Nephron progenitor cell (in vitro differentiated cells): ENCODE results near the gene SCNN1A.
A peak's percentile ranks its signal among the peaks of the same experiment; 100 is the strongest.
"Not testable (repeated sequence)": the region's sequence is repeated elsewhere in the genome, so short reads cannot be mapped to it uniquely, and the experiment has no call there.

Experiments
- DNase-seq: peaks from one replicate; pipeline ENCODE4 v3.0.0; 2021
- H3K27ac Mint-ChIP-seq: 2 replicates; pipeline ENCODE4 v1.8.0; 2021; ENCODE audit warnings: mild to moderate bottlenecking, moderate library complexity, mixed read lengths
- H3K27me3 Mint-ChIP-seq: 2 replicates; pipeline ENCODE4 v1.8.0; 2021; ENCODE audit warnings: mild to moderate bottlenecking, low read depth, mixed read lengths; ENCODE audit not compliant: poor library complexity
- H3K36me3 Mint-ChIP-seq: 2 replicates; pipeline ENCODE4 v1.8.0; 2021; ENCODE audit warnings: low read depth, mixed read lengths
- H3K4me1 Mint-ChIP-seq: 2 replicates; pipeline ENCODE4 v1.8.0; 2021; ENCODE audit warnings: mixed read lengths
- H3K4me3 Mint-ChIP-seq: 2 replicates; pipeline ENCODE4 v1.8.0; 2021; ENCODE audit warnings: mild to moderate bottlenecking, moderate library complexity, mixed read lengths
- H3K9me3 Mint-ChIP-seq: 2 replicates; pipeline ENCODE4 v1.8.0; 2021; ENCODE audit warnings: mild to moderate bottlenecking, moderate library complexity, mixed read lengths
- TF ChIP-seq, protein P1 (sequence below): fragments of 200-600 bp; sonication (generic); IDR thresholded peaks from 2 replicates; pipeline ENCODE4 v1.5.0; 2021; ENCODE audit warnings: antibody characterized with exemption

SCNN1A gene

DNA sequence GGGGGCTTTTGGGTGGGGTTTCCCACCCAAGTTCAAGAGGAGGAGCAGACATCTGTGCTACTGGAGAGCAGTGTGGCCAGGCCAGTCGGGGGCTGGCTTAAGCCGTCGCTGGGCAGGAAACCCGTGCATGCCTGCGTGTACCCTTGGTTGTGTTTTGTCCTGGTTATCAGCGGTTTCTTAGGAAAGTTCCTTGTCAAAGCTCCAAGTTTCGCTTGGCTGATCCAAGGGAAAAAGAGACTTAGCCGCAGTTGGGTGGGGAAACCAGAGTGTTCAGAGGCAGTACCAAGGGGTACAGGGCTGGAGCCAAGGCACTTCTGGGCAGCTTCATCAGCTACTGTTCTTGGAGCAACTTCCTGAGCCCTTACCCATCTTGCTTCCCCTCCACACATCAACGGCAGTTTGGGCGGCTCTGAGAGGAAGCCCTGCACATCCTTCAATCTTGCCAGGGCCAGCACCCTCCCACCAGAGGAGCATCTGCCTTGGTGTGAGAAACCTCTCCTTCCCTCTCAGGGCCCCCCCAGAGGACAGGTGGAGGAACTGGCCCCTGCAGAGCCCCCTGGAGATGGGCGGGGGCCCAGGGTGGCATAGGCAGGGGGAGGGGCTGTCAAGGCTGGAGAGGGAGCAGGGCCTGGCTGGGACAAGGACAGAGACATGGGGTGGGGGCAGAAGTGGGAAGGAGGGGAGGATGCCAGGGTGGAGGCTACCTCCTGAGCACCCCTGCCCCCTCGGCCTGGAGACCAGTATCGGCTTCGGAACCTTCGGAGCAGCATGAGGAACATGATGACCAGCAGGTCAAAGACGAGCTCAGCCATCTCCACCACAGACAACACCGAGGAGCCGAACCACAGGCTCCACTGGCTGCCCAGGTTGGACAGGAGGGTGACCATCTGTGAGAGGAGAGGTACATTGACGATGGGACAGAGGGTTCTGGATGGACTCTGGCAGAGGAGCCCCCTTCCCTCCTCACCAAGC is 27.7 kb downstream of the SCNN1A start:
- no peak for DNase-seq
- H3K4me3 Mint-ChIP-seq = no peak overlapping the region
- H3K27me3 Mint-ChIP-seq = peaks cover 9% of the 10 kb centered on the region
- TF ChIP-seq, protein P1, sequence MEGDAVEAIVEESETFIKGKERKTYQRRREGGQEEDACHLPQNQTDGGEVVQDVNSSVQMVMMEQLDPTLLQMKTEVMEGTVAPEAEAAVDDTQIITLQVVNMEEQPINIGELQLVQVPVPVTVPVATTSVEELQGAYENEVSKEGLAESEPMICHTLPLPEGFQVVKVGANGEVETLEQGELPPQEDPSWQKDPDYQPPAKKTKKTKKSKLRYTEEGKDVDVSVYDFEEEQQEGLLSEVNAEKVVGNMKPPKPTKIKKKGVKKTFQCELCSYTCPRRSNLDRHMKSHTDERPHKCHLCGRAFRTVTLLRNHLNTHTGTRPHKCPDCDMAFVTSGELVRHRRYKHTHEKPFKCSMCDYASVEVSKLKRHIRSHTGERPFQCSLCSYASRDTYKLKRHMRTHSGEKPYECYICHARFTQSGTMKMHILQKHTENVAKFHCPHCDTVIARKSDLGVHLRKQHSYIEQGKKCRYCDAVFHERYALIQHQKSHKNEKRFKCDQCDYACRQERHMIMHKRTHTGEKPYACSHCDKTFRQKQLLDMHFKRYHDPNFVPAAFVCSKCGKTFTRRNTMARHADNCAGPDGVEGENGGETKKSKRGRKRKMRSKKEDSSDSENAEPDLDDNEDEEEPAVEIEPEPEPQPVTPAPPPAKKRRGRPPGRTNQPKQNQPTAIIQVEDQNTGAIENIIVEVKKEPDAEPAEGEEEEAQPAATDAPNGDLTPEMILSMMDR = no peak
- H3K4me1 Mint-ChIP-seq = peaks cover 59% of the 10 kb centered on the region
- no peaks in the 10 kb centered on the region for H3K9me3 Mint-ChIP-seq
- no peaks in the 10 kb centered on the region for H3K36me3 Mint-ChIP-seq
- H3K27ac Mint-ChIP-seq = no peak overlapping the region

- no peaks in the 10 kb centered on the region for H3K9me3 Mint-ChIP-seq
- TF ChIP-seq, protein P1 = no peak
- no peak overlapping the region for H3K4me3 Mint-ChIP-seq
- DNase-seq = no peak
- no peak overlapping the region for H3K27ac Mint-ChIP-seq
- H3K4me1 Mint-ChIP-seq = peaks cover 60% of the 10 kb centered on the region
- H3K36me3 Mint-ChIP-seq = no peaks in the 10 kb centered on the region
- peaks cover 9% of the 10 kb centered on the region for H3K27me3 Mint-ChIP-seq
These were observed 28.4 kb downstream of the SCNN1A start for GRCh38 chr12:6346942-6347341.

GRCh38 chr12:6346235-6346832 is 29.0 kb downstream of the SCNN1A start:
- TF ChIP-seq, protein P1 = no peak
- no peak for DNase-seq
- H3K27ac Mint-ChIP-seq = no peak overlapping the region

DNA sequence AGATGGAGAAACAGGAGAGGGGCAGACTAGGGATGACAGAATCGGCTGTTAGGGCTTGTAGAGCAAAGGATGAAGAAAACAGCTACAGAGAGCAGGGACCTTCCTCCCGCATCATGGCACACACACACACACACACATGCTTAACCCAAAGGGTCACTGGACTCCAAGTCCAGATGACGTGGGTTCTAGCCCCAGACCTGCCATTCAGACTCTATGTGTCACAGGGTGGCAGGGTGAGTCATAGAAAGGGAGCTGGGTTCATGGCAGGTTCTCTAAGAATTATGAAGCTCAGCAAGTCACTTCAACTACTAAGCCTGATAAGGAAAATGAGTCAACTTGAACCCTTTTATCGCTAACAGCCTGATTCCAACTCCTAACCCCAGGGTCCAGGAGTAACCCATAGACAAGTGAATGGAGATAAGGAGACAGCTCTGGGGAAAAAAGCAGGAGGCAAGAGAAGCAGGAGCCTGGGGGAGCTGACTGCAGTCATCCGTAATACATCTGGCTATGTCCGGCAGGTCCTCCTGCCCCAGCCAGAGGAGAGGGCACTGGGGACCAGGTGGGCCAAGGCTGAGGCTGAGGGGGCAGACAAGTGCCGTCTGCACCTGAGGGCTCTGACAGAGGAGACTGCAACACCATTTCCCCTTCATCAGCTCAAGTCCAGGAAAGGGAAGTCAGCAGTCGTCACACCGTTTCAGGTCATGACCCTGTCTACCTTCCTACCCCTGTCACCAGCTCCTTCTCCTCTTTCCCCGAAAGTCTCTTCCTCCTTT is 29.9 kb downstream of the SCNN1A start:
- H3K9me3 Mint-ChIP-seq = no peaks in the 10 kb centered on the region
- DNase-seq = no peak
- H3K27ac Mint-ChIP-seq = peak overlapping the region; percentile 81
- TF ChIP-seq, protein P1 = no peak
- peaks cover 9% of the 10 kb centered on the region for H3K27me3 Mint-ChIP-seq
- peaks cover 68% of the 10 kb centered on the region for H3K4me1 Mint-ChIP-seq
- H3K4me3 Mint-ChIP-seq = no peak overlapping the region
- H3K36me3 Mint-ChIP-seq = no peaks in the 10 kb centered on the region

More at GRCh38 chr12:6346235-6346832, 29.0 kb downstream of the SCNN1A start:
- Mint-ChIP-seq H3K4me3 (no peak overlapping the region), H3K27me3 (peaks cover 9% of the 10 kb centered on the region), H3K4me1 (peaks cover 65% of the 10 kb centered on the region), H3K9me3 (no peaks in the 10 kb centered on the region), H3K36me3 (no peaks in the 10 kb centered on the region)

GRCh38 chr12:6344101-6344660 is 31.2 kb downstream of the SCNN1A start:
- not testable (repeated sequence) for H3K36me3 Mint-ChIP-seq, H3K9me3 Mint-ChIP-seq, H3K27ac Mint-ChIP-seq, H3K27me3 Mint-ChIP-seq, H3K4me3 Mint-ChIP-seq, DNase-seq
- peaks cover 68% of the 10 kb centered on the region for H3K4me1 Mint-ChIP-seq

GRCh38 chr12:6343518-6343917 is 31.8 kb downstream of the SCNN1A start:
- Mint-ChIP-seq H3K27me3 (peaks cover 5% of the 10 kb centered on the region), H3K4me3 (no peak overlapping the region), H3K27ac (peak overlapping the region; percentile 15), H3K9me3 (no peaks in the 10 kb centered on the region), H3K36me3 (no peaks in the 10 kb centered on the region), H3K4me1 (peaks cover 64% of the 10 kb centered on the region)
- TF ChIP-seq, protein P1 = no peak
- DNase-seq = no peak
